Fibroblast of skin of left quadriceps (primary cell): ENCODE results near the gene RBMS1.

Experiments
- DNase-seq, 2 experiments: peaks; one replicate each; pipeline ENCODE4 v3.0.0-alpha.2; 2013; ENCODE audit warnings: low read depth in 2 of 2

RBMS1 gene

GRCh38 chr2:160493227-160494028 lies at the start of gene RBMS1:
Gene RBMS1, minus strand, starts transcription at chr2:160493807. Its CDS starts 444 bp downstream, at chr2:160493363.
- DNase-seq = no peak

- no peak for DNase-seq
Observed at GRCh38 chr2:160541745-160542144, 48.1 kb upstream of the RBMS1 start.

GRCh38 chr2:160538559-160539355 lies 45.1 kb upstream of the RBMS1 start:
- DNase-seq = no peak

- no peak for DNase-seq
Observed at GRCh38 chr2:160538115-160538514, 44.5 kb upstream of the RBMS1 start.

- no peak for DNase-seq
Observed at GRCh38 chr2:160534996-160535395, 41.4 kb upstream of the RBMS1 start.

- DNase-seq = no peak
Observed at GRCh38 chr2:160534249-160534648, 40.6 kb upstream of the RBMS1 start.

GRCh38 chr2:160533482-160533881 lies 39.9 kb upstream of the RBMS1 start:
- DNase-seq = no peak

- no peak for DNase-seq
Observed at GRCh38 chr2:160532388-160532787, 38.8 kb upstream of the RBMS1 start.

- no peak for DNase-seq
Observed at GRCh38 chr2:160522951-160523710, 29.5 kb upstream of the RBMS1 start.

- no peak for DNase-seq
Observed at GRCh38 chr2:160517731-160518130, 24.1 kb upstream of the RBMS1 start.

- DNase-seq = no peak
Observed at GRCh38 chr2:160516547-160517365, 23.1 kb upstream of the RBMS1 start.

- DNase-seq = no peak
Observed at GRCh38 chr2:160515120-160515519, 21.5 kb upstream of the RBMS1 start.

- no peak for DNase-seq
Observed at GRCh38 chr2:160513120-160513519, 19.5 kb upstream of the RBMS1 start.

GRCh38 chr2:160512491-160512890 lies 18.9 kb upstream of the RBMS1 start:
- no peak for DNase-seq

GRCh38 chr2:160510617-160511016 lies 17.0 kb upstream of the RBMS1 start:
- DNase-seq = no peak

- no peak for DNase-seq
Observed at GRCh38 chr2:160509016-160509415, 15.4 kb upstream of the RBMS1 start.

GRCh38 chr2:160507464-160507863 lies 13.9 kb upstream of the RBMS1 start:
- DNase-seq = no peak

- DNase-seq = no peak
Observed at GRCh38 chr2:160507046-160507407, 13.4 kb upstream of the RBMS1 start.

GRCh38 chr2:160506371-160507045 lies 12.9 kb upstream of the RBMS1 start:
- no peak for DNase-seq

GRCh38 chr2:160505256-160505655 lies 11.6 kb upstream of the RBMS1 start:
- no peak for DNase-seq

GRCh38 chr2:160502478-160502877 lies 8.9 kb upstream of the RBMS1 start:
- DNase-seq = no peak
